Activated naive CD8-positive, alpha-beta T cell treated with anti-CD3 and anti-CD28 coated beads, Interleukin-2, amount 10 ng/mL, durations not matched to agents 7 days and 5 days (primary cell): ENCODE measurements around the gene SYNGAP1. TPM values are rescaled to one million over a fixed set of nuclear protein-coding genes. Genes with fewer than 3 reads are reported as not detected.
"Not testable (repeated sequence)": the region's sequence is repeated elsewhere in the genome, so short reads cannot be mapped to it uniquely, and the experiment has no call there.

Source experiments
- ATAC-seq: fragments of 150-1000 bp; cut with Tn5 transposase; one replicate; pipeline ENCODE4 v1.10.0; 2021; ENCODE audit warnings: low read depth, moderate library complexity
- POLR2A ChIA-PET: fragments of 350-600 bp; sonication (Branson Sonifier 250); formaldehyde crosslinking; loops from one replicate; lab custom pipeline; 2021; ENCODE audit warnings: antibody characterized with exemption; lab: Charles Lee
- DNase-seq: peaks from one replicate; pipeline ENCODE4 v3.0.0; 2021
- H3K27ac Mint-ChIP-seq: one replicate; pipeline ENCODE4 v1.8.0; 2022; ENCODE audit warnings: mild to moderate bottlenecking, mixed read lengths
- H3K27me3 Mint-ChIP-seq: one replicate; pipeline ENCODE4 v1.8.0; 2022; ENCODE audit warnings: mild to moderate bottlenecking, moderate library complexity, mixed read lengths
- H3K36me3 Mint-ChIP-seq: one replicate; pipeline ENCODE4 v1.8.0; 2021; ENCODE audit warnings: mild to moderate bottlenecking, mixed read lengths
- H3K4me1 Mint-ChIP-seq: one replicate; pipeline ENCODE4 v1.8.0; 2021; ENCODE audit warnings: mixed read lengths
- H3K4me3 Mint-ChIP-seq: one replicate; pipeline ENCODE4 v1.8.0; 2022; ENCODE audit warnings: mild to moderate bottlenecking, moderate library complexity, mixed read lengths
- H3K9me3 Mint-ChIP-seq: one replicate; pipeline ENCODE4 v1.8.0; 2021; ENCODE audit warnings: mixed read lengths
- total RNA-seq, 2 experiments: library from RNA; stranded (reverse); gene quantifications; one replicate each; pipeline ENCODE4 v1.2.3, GENCODE V29; 2021

Gene SYNGAP1
- 10 to 100 TPM; 53.3 to 60.1 TPM for total RNA-seq

DNA sequence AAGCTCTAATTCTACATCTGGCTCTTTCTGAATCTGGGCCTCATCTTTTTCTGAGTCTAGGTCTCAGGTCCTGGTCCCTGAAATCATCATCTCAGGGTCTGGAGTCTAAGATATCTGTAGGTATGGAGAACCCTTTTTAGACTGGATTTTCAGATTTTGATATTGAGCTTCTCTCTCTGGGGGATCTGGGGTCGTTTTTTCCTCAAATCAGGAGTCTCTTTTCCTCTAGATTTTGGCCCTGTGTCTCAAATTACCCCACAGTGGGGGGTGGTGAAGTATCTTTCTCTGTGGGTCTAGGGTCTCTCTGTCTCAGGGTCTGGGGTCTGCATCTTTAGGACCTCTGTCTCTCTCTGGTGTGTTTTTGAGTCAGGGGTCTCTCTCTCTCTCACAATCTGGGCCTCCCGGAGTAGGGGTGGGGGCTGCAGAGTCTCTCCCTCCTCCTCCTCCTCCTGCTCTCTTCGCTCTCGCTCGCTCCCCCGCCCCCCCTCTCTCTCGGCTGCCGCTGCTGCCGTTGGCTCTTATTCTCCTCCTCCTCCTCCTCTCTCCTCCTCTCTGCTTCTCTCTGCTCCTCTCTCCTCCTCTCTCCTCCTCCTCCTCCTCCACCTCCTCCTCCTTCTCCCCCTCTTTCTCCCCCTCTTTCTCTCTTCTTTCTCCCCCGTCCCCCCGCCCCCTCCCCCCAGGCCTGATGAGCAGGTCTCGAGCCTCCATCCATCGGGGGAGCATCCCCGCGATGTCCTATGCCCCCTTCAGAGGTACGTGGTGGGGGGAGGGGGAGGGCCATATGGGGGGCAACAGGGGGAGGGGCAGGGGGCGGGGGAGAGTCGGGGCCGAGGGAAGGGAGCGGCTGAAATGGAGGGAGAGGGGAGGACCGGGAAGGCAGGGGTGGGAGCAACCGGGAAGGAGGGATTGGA, at the start of gene SYNGAP1:
SYNGAP1 (plus strand) TSS at position 486 of the 911 bp plus-strand sequence; CDS start at position 686, 200 bp downstream.
- peaks cover 13% of the 10 kb centered on the region for H3K36me3 Mint-ChIP-seq
- H3K4me3 Mint-ChIP-seq, result peak within 1 kb of the TSS; percentile 96
- POLR2A ChIA-PET, result interaction anchor here (0.6 to 4.4 kb wide), 9 partner anchors 9 to 151 kb away, joined by 3 to 28 read pairs (median 9); partner anchors contain the start of genes B3GALT4, PHF1, RPS18 and VPS52
- H3K27me3 Mint-ChIP-seq, result peaks cover 3% of the 10 kb centered on the region
- DNase-seq (no peak), ATAC-seq (no peak)
- no peaks in the 10 kb centered on the region for H3K9me3 Mint-ChIP-seq
- H3K4me1 Mint-ChIP-seq, result peaks cover 51% of the 10 kb centered on the region
- peak within 1 kb of the TSS; percentile 97 for H3K27ac Mint-ChIP-seq

DNA sequence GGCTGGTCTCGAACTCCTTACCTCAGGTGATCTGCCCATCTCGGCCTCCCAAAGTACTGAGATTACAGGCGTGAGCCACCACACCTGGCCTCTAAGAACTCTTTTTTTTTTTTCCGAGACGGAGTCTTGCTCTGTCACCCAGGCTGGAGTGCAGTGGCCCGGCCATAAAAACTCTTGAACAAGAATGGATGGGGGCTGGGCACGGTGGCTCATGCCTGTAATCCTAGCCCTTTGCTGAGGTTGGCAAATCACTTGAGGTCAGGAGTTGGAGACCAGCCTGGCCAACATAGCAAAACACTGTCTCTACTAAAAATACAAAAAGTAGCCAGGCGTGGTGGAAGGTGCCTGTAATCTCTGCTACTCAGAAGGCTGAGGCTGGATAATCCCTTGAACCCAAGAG, 48.0 kb upstream of the SYNGAP1 start:
- POLR2A ChIA-PET, H3K27me3 Mint-ChIP-seq, DNase-seq, ATAC-seq, H3K27ac Mint-ChIP-seq, H3K4me3 Mint-ChIP-seq, H3K36me3 Mint-ChIP-seq, H3K9me3 Mint-ChIP-seq: not testable (repeated sequence)
- peaks cover 15% of the 10 kb centered on the region for H3K4me1 Mint-ChIP-seq

DNA sequence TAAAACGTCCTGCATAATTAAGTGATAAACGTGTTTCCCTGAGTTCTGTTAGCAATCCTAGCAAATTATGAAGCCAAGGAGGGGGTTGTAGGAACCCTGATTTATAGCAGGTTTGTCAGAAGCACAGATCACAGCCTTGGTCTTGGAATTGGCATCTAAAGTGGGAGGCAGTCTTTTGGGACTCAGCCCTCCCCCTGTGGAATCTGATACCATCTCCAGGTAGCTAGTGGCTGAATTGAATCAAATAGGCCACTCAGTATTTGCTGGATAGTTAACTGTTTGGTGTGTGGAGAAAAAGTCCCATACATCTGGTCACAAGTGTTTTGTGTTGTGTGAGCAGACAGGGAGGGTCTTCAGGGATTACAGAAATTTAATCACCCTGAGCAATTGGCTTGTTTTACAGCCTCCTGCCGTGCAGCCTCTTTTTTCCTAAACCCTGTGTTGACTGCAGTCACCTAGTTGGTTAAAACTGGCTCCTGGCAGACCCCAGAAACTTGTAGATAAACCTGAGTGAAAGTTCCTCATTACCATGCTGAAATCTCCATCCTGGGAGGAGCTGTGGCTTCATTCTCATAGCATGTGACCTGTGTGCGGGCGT, 47.2 kb upstream of the SYNGAP1 start:
- Mint-ChIP-seq H3K27me3 (no peaks in the 10 kb centered on the region), H3K4me3 (no peak overlapping the region), H3K36me3 (no peaks in the 10 kb centered on the region), H3K9me3 (no peaks in the 10 kb centered on the region), H3K27ac (no peak overlapping the region), H3K4me1 (peaks cover 15% of the 10 kb centered on the region)
- DNase-seq (no peak), ATAC-seq (no peak)
- POLR2A ChIA-PET, result no interaction called here

DNA sequence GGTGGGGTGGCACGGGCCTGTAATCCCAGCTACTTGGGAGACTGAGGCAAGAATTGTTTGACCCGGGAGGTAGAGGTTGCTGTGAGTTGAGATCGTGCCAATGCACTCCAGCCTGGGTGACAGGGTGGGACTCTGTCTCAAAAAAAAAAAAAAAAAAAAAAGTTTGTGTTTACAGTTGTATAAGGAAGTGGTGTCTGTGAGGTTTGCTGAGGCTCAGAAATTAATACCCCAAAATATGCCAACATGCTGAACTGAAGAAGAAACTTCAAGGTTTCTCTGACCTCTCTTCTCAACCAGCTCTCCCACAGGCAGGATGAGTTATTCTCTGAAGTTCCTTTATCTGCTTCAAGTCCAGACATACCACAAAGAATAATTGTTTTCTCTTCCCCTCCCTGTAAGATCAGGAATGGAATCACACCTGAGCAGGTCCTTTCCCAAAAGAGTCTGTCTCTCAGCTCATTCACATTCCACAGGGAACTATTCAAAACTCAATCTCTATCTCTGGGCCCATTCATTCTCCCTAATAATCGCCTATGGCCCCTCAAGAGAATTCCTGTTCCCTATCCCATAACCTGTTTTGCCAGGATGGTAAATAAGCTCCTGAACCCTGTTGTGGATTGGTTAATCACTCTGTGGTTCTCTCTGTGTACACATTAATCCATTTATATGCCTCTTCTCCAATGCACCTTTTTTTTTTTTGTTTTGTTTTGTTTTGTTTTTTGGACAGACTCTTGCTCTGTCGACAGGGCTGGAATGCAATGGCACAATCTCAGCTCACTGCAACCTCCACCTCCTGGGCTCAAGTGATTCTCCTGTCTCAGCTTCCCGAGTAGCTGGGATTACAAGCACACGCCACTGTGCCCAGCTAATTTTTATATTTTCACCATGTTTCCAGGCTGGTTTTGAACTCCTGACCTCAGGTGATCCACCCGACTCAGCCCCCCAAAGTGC, 45.6 kb upstream of the SYNGAP1 start:
- peaks cover 15% of the 10 kb centered on the region for H3K4me1 Mint-ChIP-seq
- H3K4me3 Mint-ChIP-seq, result peak overlapping the region; percentile 15
- peak overlapping the region; percentile 65 for H3K27ac Mint-ChIP-seq
- DNase-seq (no peak), ATAC-seq (peak; percentile 36)
- POLR2A ChIA-PET, result interaction anchor here (0.8 to 1.5 kb wide), 3 partner anchors 11 to 56 kb away, joined by 3 to 5 read pairs (median 3); partner anchors contain the start of gene ZBTB22
- H3K9me3 Mint-ChIP-seq, result no peaks in the 10 kb centered on the region
- no peaks in the 10 kb centered on the region for H3K36me3 Mint-ChIP-seq
- H3K27me3 Mint-ChIP-seq, result no peaks in the 10 kb centered on the region

DNA sequence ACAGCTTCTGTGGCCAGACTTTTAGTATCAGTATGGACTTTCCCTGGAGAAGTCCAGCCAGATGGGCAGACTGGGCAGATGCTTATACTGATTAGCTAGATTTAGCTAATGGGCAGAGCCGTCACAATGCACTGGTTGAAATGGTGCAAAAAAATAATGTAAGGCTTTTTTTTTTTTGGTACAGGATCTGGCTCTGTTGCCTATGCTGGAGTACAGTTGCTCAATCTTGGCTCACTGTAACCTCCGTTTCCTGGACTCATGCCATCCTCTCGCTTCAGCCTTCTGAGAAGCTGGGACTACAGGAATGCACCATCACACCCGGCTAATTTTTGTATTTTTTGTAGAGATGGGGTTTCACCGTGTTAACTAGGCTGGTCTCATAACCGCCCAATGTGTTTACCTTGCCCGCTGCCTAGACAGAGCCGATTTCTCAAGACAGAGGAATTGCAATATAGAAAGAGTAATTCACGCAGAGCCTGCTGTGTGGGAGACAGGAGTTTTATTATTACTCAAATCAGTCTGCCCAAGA, 44.7 kb upstream of the SYNGAP1 start:
- Mint-ChIP-seq H3K36me3 (no peaks in the 10 kb centered on the region), H3K4me1 (peaks cover 15% of the 10 kb centered on the region), H3K4me3 (no peak overlapping the region), H3K9me3 (no peaks in the 10 kb centered on the region), H3K27ac (no peak overlapping the region), H3K27me3 (no peaks in the 10 kb centered on the region)
- ATAC-seq (no peak), DNase-seq (no peak)
- POLR2A ChIA-PET, result interaction anchor here (0.8 to 1.5 kb wide), 3 partner anchors 10 to 57 kb away, joined by 3 to 5 read pairs (median 3); partner anchors contain the start of gene ZBTB22

DNA sequence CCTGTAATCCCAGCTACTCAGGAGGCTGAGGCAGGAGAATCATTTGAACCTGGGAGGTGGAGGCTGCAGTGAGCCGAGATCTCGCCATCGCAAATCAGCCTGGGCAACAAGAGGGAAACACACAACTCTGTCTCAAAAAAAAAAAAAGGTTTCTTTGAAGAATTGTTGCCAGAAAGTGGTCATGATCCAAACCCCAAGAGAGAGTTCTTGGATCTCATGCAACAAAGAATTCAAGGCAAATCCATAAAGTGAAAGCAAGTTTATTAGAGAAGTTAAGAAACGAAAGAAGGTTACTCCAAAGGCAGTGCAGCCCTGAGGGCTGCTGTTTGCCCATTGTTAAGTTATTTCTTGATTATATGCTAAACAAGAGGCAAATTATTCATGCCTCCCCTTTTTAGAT, 42.7 kb upstream of the SYNGAP1 start:
- POLR2A ChIA-PET, result no interaction called here
- ATAC-seq, result no peak
- no peak overlapping the region for H3K27ac Mint-ChIP-seq
- H3K27me3 Mint-ChIP-seq, result no peaks in the 10 kb centered on the region
- H3K4me3 Mint-ChIP-seq, result no peak overlapping the region
- no peaks in the 10 kb centered on the region for H3K36me3 Mint-ChIP-seq
- peaks cover 15% of the 10 kb centered on the region for H3K4me1 Mint-ChIP-seq
- H3K9me3 Mint-ChIP-seq, result no peaks in the 10 kb centered on the region
- no peak for DNase-seq

DNA sequence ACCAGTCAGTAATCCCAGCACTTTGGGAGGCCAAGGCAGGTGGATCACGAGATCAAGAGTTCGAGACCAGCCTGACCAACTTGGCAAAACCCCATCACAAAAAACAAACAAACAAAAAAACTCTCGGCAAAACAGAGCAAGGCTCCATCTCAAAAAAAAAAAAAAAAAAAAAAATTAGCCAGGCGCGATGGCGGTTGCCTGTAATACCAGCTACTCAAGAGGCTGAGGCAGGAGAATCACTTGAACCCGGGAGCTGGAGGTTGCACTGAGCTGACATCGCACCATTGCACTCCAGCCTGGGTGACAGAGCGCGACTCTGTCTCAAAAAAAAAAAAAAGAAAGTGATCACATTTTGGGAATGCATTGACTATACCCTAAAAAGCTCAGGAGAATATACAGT, 40.7 kb upstream of the SYNGAP1 start:
- ATAC-seq, DNase-seq, H3K9me3 Mint-ChIP-seq, H3K36me3 Mint-ChIP-seq, H3K27ac Mint-ChIP-seq, POLR2A ChIA-PET, H3K27me3 Mint-ChIP-seq, H3K4me3 Mint-ChIP-seq: not testable (repeated sequence)
- H3K4me1 Mint-ChIP-seq, result peaks cover 12% of the 10 kb centered on the region

DNA sequence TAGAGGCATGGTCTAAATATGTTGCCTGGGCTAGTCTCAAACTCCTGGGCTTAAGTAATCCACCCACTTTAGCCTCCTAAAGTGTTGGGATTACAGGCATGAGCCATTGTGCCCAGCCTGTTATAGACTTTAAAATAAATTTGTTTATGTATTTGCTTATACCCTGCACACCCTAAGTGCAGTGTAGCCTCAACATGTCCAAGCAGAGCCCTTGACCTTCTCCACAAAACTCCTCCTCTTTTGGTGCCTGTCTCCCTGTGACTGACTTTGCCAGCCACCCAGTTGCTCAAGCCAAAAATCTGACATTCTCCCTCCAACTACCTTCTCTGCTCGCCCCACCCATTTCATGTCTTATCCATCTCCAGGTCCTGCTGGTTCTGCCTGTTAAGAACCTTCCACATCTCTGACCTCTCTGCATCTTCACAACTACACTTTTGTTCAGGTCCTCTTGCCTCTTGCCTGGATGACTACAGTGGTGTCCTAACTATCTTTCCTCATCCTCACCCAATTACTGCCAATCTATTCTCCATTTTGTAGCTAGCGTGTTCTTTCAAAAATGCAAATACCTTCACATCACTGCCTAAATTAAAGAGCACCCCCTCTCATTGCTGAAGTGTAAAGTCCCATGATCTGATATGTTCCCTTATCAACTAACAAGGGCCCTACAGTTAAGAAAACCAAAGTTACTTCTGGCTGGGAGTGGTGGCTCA, 39.4 kb upstream of the SYNGAP1 start:
- Mint-ChIP-seq H3K36me3 (no peaks in the 10 kb centered on the region), H3K9me3 (no peaks in the 10 kb centered on the region), H3K27me3 (peaks cover under 1% of the 10 kb centered on the region), H3K27ac (no peak overlapping the region), H3K4me3 (no peak overlapping the region), H3K4me1 (peaks cover 5% of the 10 kb centered on the region)
- ATAC-seq (no peak), DNase-seq (no peak)
- POLR2A ChIA-PET, result interaction anchor here (0.7 kb wide), 1 partner anchor 22 kb away, joined by 5 read pairs; no protein-coding TSS in a partner anchor

DNA sequence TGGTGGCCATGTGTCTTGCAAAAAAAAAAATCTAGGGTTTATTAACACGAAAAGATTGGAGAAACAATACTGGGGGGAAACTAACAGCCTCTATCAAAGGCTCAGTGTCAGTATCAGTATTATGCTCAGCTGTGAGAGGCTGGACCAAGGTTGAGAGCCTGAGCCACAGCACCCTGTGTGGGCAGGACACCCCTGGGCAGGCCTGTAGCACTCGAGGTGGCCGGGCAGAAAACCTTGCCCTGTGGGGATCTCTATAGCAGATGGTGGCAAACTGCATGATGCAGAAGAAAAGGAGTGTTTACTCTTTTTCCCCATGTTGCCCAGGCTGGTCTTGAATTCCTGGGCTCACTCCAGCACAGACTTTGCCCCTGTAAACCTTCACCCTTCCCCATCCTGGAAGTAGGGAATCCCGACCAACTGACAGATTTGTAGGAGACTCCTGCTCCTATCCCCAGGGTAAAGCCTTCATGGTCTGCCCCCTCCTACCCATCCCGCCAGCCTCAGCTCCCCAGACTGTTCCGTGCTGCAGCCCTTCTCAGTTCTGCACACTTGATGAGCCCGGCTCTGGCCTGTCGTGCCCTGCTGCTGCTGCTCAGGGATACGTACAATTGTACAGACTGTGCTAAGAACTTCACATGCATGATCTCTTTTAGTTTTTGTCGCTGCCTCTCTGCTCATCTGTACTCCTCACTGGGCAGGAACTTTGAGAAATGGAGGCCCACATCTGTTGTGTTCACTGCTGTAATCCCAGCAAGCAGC, 36.3 kb upstream of the SYNGAP1 start:
- H3K27me3 Mint-ChIP-seq, result peaks cover 2% of the 10 kb centered on the region
- H3K4me3 Mint-ChIP-seq, result no peak overlapping the region
- no peak overlapping the region for H3K27ac Mint-ChIP-seq
- H3K36me3 Mint-ChIP-seq, result no peaks in the 10 kb centered on the region
- POLR2A ChIA-PET, result no interaction called here
- no peak for ATAC-seq
- no peak for DNase-seq
- no peaks in the 10 kb centered on the region for H3K4me1 Mint-ChIP-seq
- no peaks in the 10 kb centered on the region for H3K9me3 Mint-ChIP-seq

DNA sequence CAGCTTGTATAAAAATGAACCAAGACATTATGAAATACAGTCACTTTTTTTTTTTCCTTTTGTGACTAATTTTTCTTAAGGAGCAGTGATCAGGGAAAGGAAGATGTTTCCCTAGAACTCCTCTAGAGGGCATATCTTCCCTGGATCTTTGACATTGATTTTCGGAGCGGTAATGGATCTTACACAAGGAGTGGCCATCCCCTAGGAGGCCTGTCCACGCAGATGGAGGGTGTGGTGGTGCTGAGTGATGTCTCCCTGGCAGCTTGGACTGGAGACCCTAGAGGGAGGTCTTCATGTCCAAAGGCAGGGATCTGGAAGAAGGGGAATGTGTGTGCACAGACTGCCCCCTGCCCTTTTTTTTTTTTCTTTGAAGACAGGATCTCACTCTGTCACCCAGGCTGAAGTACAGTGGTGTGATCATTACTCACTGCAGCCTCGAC, 35.3 kb upstream of the SYNGAP1 start:
- no peaks in the 10 kb centered on the region for H3K36me3 Mint-ChIP-seq
- H3K27me3 Mint-ChIP-seq, result peaks cover 2% of the 10 kb centered on the region
- H3K4me3 Mint-ChIP-seq, result no peak overlapping the region
- H3K27ac Mint-ChIP-seq, result no peak overlapping the region
- DNase-seq (no peak), ATAC-seq (no peak)
- POLR2A ChIA-PET, result interaction anchor here (0.7 to 1.2 kb wide), 2 partner anchors 10 to 225 kb away, joined by 3 to 5 read pairs; no protein-coding TSS in a partner anchor
- H3K4me1 Mint-ChIP-seq, result no peaks in the 10 kb centered on the region
- H3K9me3 Mint-ChIP-seq, result no peaks in the 10 kb centered on the region

DNA sequence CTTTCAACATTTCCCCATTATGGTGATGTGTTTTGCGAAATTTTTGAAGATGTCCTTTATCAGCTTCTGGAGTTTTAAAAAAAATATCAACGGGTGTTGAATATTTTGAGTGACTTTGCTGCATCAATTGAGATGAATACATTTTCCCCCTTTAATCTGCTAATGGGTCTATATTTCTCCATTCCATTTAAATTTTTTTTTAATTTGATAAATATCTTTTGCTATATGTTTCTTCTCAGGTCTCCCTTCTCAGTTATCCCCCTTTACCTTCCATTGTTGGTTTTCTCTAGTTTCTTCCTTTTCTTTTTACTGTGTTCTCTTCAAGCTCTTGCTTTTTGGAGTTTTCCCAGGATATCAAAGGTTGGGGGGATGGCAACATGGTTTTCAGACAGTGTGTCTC, 29.7 kb upstream of the SYNGAP1 start:
- DNase-seq (no peak), ATAC-seq (no peak)
- Mint-ChIP-seq H3K4me3 (no peak overlapping the region), H3K4me1 (peaks cover 30% of the 10 kb centered on the region), H3K9me3 (no peaks in the 10 kb centered on the region), H3K27ac (no peak overlapping the region), H3K36me3 (peaks cover 22% of the 10 kb centered on the region), H3K27me3 (peaks cover 2% of the 10 kb centered on the region)
- POLR2A ChIA-PET, result interaction anchor here (0.9 to 1.7 kb wide), 3 partner anchors 35 to 113 kb away, joined by 3 to 6 read pairs (median 3); partner anchors contain the start of gene B3GALT4
